GM18511 (cell line): ENCODE measurements around the gene CD4.

Experiments used
- ATAC-seq: cut with Tn5 transposase; IDR thresholded peaks from one replicate; pipeline ENCODE4 v1.9.1; 2021; ENCODE audit warnings: mild to moderate bottlenecking, moderate library complexity; ENCODE audit not compliant: unreplicated experiment

The CD4 gene

DNA sequence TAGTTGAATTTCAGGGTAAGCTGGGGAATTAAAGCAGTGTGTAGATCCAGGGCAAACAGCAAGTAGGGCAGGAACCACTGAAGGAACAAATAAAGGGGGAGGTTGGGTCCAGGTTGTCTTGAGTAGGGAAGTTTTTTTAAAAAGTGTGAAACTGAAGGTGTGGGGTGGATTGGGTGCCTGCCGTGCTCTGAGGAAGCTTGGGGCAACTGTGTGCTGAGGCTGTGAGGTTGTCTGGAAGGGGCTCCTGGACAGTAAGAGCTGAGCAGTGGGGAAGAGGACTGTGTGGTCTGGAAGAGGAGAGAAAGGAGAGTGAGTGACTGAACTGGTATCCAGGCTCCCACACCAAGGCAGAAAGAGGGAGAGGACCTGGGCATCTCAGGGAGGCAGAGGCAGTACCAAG, 21.4 kb downstream of the CD4 start:
- no peak for ATAC-seq

DNA sequence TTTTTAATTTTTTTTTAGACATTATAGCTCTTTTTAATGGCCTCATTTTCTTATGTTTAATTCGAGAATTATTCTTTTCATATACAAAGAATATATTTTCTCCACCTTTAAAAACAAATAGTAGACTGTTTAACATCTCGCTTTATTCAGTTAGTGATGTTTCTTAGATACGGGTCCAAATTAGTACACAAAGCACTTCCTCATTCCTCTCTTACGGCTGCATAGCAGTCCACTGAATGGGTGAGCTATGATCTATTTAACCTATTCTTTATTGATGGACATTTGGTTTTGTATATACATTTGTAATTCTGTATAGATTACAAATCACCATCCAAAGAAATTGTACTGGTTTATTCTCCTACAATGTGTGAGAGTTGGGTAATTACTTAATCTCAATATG, 24.0 kb downstream of the CD4 start:
- no peak for ATAC-seq

DNA sequence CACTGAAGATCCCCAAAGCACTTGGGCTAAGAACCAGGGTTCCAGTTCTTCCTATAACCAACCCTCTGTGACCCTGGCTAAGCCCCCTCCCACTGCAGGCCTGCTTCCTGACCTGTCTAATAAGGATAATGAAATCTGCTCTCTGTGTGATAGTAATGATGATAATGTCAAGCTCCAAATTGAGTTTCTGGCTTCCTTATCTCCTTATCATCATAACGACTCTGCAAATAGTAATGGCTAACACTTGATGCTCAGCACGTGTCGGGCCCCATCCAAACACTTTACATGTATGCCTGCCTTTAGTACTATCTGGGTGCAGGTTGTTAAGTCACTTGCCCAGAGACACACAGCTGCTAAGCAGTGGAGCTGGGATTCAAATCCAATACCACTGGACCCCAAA, 27.3 kb downstream of the CD4 start:
- ATAC-seq, result no peak

DNA sequence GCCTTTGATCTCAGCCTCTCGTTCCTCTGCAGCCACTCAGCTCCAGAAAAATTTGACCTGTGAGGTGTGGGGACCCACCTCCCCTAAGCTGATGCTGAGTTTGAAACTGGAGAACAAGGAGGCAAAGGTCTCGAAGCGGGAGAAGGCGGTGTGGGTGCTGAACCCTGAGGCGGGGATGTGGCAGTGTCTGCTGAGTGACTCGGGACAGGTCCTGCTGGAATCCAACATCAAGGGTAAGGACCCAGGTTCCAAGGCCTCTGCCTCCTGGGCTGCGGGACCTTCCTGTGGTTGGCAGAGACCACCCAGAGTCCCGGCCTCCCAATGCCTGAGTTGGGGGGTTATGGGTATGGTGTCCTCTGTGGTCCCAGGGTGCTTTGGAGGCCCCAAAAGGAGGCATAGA, 27.8 kb downstream of the CD4 start:
- no peak for ATAC-seq

DNA sequence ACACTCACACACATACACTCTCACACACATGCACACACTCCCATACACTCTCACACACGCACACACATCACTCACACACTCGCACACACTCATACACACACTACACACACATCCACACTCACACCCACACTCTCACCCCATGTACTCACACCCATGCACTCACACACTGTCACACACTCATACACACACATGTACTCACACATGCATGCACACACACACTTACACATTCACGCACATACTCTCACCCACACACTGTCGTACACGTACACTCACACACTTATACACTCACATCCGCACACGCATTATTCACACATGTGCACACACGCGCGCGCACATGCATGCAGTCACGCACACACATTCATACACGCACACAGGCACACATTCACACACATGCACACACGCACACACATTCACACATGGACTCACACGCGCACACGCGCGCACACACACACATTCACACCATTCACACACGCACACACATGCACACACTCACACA, 28.4 kb downstream of the CD4 start:
- no peak for ATAC-seq

DNA sequence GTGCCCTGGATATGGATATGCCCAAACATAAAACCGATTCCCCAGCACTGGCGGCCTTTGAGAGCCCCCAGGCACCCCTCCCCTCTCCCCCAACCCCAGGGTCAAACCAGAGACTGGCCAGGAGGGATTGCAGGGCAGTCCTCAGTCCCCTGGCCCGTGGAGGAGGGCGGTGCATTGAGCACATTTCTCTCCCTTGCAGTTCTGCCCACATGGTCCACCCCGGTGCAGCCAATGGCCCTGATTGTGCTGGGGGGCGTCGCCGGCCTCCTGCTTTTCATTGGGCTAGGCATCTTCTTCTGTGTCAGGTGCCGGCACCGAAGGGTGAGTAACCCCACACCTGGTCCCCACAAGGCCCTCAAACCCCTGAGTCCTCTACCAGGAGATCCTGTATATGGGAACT, 28.9 kb downstream of the CD4 start:
- no peak for ATAC-seq

DNA sequence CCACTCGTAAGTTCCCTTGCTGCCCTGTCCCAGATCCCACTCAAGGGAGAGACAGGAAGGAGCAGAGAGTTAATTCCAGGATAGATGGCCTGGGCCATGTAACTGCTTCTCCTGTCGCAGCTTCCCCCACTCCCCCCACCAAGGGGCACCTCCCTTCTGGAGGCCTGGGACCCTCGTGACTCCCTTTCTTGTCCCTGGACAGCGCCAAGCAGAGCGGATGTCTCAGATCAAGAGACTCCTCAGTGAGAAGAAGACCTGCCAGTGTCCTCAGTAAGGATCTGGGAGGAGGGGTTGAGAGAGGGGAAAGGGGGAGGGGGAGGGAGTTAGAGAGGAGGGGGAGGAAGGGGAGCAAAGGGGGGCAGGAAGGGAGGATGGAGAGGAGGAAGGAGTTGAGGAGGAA, 29.3 kb downstream of the CD4 start:
- ATAC-seq, result no peak

DNA sequence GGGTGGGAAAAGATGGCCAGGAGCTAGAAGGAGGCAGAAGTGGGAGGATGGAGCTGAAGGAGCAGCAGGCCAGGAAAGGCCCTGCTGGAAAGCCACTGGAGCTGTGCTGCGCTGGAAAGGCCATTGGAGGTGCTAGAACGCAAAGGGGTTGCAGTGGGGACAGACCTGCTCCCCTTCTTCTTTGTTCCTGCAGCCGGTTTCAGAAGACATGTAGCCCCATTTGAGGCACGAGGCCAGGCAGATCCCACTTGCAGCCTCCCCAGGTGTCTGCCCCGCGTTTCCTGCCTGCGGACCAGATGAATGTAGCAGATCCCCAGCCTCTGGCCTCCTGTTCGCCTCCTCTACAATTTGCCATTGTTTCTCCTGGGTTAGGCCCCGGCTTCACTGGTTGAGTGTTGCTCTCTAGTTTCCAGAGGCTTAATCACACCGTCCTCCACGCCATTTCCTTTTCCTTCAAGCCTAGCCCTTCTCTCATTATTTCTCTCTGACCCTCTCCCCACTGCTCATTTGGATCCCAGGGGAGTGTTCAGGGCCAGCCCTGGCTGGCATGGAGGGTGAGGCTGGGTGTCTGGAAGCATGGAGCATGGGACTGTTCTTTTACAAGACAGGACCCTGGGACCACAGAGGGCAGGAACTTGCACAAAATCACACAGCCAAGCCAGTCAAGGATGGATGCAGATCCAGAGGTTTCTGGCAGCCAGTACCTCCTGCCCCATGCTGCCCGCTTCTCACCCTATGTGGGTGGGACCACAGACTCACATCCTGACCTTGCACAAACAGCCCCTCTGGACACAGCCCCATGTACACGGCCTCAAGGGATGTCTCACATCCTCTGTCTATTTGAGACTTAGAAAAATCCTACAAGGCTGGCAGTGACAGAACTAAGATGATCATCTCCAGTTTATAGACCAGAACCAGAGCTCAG, 30.0 kb downstream of the CD4 start:
- no peak for ATAC-seq

DNA sequence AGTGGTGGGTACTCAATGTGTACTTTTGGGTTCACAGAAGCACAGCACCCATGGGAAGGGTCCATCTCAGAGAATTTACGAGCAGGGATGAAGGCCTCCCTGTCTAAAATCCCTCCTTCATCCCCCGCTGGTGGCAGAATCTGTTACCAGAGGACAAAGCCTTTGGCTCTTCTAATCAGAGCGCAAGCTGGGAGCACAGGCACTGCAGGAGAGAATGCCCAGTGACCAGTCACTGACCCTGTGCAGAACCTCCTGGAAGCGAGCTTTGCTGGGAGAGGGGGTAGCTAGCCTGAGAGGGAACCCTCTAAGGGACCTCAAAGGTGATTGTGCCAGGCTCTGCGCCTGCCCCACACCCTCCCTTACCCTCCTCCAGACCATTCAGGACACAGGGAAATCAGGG, 30.8 kb downstream of the CD4 start:
- ATAC-seq, result no peak

DNA sequence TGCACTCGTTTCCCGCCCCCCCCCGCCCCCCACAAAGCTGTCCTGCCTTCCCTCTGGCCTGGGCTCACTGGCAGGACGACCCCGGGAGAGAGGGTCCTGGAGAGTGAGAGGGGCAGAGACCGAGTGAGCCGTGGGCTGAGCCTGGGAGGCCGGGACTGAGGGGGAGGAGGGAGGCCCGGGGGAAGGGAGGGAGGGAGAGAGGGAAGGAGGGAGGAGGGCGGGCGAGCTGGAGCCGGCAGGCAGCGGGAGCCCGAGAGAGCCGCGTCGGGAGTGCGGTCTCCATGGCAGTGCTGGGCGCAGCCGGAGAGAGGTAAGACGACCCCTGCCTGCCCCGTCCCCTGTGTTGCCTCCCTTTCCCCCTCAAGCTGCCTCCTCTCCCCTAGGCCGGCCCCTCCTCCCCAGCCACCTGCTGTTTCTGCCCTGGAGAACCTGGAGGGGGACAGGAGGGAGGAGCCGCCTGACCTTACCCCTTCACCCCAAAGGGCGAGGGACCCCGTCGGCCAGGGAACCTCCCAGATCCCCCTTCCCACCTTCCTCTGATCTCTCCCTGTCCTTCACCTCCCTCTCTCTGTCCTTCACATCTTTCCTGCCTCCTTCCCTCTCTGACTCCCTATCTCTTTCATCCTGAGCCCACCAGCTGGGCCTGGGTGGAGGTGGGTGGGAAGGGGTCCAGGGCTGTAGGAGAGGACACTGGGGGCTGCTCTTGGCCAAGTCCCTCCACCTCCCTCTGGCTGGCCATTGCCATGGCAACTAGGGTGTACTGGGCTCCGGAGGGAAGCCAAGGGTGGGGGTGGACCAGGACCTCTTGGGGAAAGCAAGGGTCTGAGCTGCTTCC, 32.5 kb downstream of the CD4 start, which contains the start of gene GPR162:
Gene GPR162 (plus strand): TSS at position 231 of the 835 bp plus-strand sequence. CDS start 2,078 bp downstream, outside the sequence.
- ATAC-seq, result no peak

DNA sequence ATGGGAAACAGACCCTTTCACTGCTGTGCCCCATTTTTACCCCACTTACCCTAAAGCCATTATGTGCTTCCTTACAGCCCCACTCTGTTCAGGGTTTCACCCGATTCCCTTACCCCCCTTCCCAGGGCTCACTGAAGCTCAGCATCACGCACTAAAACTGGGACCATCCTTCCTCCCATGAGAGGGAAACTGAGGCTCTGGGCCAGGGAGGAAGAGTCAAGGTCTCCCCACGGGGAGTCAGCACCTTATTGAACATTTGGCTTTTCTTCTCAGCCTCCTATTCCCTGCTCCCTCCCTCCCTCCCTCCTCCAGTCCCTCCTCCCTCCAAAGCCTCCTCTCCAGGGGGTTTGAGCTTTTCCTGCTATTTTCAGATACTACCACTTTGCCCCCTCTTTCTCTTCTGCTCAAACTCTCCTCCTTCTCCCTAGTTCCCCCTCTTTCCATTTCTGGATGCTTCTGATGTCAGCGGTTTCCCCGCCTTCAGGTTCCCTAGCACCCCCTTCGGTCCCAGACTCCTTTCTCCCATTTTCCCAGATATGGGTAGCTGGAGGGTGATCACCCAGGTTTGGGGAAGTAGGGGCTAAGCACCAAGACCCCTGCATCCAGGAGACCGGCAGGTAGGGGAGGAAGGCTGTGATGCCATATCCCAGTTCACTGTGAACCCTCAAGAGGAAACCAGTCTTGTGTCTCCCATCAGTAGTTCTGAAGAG, 33.3 kb downstream of the CD4 start:
- no peak for ATAC-seq

DNA sequence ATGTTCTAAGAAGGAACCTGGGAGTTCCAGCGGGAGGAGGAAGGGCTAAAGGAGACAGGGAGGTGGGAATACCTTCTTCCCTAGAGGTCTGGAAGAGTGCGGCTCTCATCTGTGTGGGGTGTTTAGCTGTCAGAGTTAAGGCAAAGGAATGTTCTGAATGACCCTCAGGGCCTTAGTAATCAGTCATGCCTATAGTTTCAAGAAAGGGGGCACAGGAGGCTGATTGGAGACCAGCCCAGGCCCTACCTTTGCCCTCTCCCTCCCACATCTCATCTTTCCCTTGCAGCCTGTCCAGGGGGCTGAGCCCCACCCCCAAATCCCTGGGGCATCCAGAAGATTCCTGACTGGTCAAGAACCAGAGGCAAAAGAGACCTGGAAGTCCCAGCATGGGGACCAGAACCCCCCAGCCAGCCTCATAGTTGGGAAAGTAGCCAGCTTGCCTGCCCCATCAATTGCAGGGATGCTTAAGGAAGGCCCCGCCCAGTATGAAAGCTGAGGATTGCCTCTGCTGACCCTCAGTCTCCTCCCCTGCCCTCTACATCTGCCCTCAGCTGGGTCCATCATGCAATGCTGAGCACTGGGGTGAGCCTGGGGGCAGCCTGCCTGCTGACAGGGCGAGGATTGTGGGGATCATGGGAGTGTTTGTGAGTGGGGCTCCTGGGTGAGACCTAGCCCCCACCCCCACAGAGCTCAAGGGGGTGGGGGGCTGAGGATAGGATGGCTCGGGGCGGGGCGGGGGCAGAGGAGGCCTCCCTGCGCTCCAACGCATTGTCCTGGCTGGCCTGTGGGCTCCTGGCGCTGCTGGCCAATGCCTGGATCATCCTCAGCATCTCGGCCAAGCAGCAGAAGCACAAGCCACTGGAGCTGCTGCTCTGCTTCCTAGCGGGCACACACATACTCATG, 34.1 kb downstream of the CD4 start:
- no peak for ATAC-seq

DNA sequence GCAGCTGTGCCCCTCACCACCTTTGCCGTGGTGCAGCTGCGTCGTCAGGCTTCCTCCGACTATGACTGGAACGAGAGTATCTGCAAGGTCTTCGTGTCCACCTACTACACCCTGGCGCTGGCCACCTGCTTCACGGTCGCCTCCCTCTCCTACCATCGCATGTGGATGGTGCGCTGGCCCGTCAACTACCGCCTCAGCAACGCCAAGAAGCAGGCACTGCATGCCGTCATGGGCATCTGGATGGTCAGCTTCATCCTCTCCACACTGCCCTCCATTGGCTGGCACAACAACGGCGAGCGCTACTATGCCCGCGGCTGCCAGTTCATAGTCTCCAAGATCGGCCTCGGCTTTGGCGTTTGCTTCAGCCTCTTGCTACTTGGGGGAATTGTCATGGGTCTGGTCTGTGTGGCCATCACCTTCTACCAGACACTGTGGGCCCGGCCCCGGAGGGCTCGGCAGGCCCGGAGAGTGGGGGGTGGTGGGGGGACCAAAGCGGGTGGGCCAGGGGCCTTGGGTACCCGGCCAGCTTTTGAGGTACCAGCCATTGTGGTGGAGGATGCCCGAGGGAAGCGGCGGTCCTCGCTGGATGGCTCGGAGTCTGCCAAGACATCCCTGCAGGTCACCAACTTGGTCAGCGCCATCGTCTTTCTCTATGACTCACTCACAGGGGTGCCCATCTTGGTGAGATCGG, 34.9 kb downstream of the CD4 start:
- no peak for ATAC-seq

DNA sequence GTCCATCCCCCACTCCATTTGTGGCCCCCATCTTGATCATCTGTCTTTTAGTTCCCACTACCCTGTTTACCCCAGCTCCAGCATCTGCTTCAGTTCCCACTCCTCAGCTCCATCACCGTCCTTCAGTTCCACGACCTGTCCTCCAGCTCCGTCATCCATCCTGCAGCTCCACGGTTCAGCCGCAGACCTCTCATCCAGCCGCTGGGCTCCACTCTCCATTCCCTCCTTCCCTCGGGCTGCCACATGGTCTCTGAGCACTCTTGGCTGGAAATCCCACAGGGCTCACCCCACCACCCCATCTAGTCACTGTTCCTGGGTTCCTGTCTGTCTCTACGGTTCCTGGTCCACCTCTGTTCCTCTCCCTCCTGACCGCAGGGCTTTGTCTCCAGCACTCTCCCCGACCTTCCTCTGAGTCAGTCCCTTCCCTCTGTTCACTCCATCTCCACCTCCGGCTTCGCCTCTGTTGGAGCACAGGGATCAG, 35.6 kb downstream of the CD4 start:
- ATAC-seq, result no peak

DNA sequence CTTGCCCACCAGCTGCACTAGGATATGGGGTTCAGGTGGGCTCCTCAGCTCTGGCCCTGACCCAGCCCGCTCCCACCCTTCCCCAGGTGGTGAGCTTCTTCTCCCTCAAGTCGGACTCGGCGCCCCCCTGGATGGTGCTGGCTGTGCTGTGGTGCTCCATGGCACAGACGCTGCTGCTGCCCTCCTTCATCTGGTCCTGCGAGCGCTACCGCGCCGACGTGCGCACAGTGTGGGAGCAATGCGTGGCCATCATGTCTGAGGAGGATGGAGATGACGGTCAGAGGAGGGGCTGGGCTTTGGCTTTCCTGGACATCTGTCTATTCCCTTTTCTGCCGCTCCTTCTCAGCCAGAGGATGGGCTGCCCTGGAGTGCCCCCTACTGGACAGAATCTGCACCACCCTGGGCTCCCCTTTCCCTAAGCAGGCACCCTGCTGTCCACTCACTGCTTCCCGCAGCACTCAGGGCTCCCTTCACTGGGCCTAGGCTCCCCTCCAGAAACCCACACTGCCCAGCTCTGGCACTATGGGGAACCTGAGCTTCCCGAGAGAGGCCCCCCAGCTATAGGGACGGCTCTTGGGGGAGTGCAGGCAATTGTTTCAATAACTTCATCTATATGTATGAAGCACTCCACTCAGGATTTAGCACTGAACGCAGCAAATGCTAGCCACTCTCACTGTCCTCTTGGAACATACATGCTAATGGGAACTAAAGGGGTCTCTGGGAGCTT, 36.2 kb downstream of the CD4 start:
- no peak for ATAC-seq

DNA sequence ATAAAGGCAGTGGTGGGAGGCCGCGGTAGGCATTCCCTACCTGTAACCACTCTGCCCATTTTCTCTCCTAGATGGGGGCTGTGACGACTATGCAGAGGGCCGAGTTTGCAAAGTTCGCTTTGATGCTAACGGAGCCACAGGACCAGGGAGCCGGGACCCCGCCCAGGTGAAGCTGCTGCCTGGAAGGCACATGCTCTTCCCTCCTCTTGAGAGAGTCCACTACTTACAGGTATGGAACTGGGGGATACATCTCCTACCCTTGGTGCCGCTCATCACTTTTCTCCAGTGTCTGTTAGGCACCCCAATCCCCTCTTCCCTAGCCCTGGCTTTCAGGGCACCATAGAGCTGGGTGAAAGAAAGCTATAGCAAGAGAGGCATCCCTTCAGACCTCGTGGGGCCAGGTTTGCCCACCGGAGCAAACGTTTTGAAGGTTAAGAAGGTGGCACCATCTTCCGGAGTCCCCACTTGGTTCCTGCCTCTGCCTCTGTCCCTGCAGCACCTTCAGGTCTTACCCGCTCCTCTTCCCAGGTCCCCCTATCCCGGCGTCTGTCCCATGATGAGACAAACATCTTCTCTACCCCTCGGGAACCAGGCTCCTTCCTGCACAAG, 36.9 kb downstream of the CD4 start:
- ATAC-seq, result no peak

DNA sequence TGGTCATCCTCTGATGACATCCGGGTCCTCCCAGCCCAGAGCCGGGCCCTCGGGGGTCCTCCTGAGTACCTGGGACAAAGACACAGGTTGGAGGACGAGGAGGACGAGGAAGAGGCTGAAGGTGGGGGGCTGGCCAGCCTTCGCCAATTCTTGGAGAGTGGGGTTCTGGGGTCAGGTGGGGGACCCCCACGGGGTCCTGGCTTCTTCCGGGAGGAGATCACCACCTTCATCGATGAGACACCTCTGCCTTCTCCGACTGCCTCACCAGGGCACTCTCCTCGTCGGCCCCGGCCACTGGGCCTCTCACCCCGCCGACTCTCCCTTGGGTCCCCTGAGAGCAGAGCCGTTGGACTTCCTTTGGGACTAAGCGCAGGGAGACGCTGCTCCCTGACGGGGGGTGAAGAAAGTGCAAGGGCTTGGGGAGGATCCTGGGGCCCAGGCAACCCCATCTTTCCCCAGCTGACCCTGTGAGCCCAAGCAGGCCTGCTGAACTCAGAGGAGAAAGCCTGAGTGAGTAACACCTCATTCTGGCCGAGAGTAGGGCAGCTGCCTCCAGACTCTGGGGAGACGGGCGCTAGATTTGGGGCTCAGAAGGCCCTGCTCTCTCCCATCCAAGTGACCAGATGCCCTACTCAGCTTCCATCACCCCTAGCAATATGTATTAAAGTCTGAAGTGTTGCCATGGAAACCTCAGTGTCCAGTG, 37.6 kb downstream of the CD4 start:
- no peak for ATAC-seq
